CD14-positive monocyte (primary cell): ENCODE data around the gene TMOD1. TPM values are rescaled to one million over a fixed set of nuclear protein-coding genes. Genes with fewer than 3 reads are reported as not detected.
A peak's percentile ranks its signal among the peaks of the same experiment; 100 is the strongest.
"Not testable (repeated sequence)": the region's sequence is repeated elsewhere in the genome, so short reads cannot be mapped to it uniquely, and the experiment has no call there.

ENCODE experiments used
- DNase-seq, 3 donors: peaks; one replicate each; pipeline ENCODE4 v3.0.0-alpha.2; 2011 to 2022
- H2AFZ ChIP-seq: 2 replicates; pipeline ENCODE4 v1.6.0; 2012; ENCODE audit warnings: mild to moderate bottlenecking, low read depth, low read length, inconsistent platforms; ENCODE audit not compliant: insufficient read depth, poor library complexity, severe bottlenecking
- H3K27ac ChIP-seq, 2 donors: 1 replicate in 1 of 2; 2 replicates in 1 of 2; pipeline ENCODE4 v1.5.1; 2012 to 2013; ENCODE audit warnings: low read length in 2 of 2, control low read depth in 1 of 2, inconsistent platforms in 1 of 2, low read depth in 1 of 2, mild to moderate bottlenecking in 1 of 2
- H3K27me3 ChIP-seq, 2 donors: one replicate each; pipeline versions ENCODE4 v1.6.0 to v1.6.1; 2011 to 2013; ENCODE audit warnings: low read length in 2 of 2; ENCODE audit not compliant: control insufficient read depth in 2 of 2, insufficient read depth in 2 of 2
- H3K36me3 ChIP-seq, 2 donors: replicated peaks in 1 of 2; 1 replicate in 1 of 2; 2 replicates in 1 of 2; pipeline versions ENCODE4 v1.5.1 to v1.6.1; 2012 to 2013; ENCODE audit warnings: low read length in 2 of 2, control low read depth in 1 of 2, inconsistent platforms in 1 of 2, mild to moderate bottlenecking in 1 of 2; ENCODE audit not compliant: insufficient read depth in 2 of 2, control insufficient read depth in 1 of 2
- H3K4me1 ChIP-seq, 2 donors: 1 replicate in 1 of 2; 2 replicates in 1 of 2; pipeline versions ENCODE4 v1.5.1 to v1.6.1; 2012 to 2013; ENCODE audit warnings: low read length in 2 of 2, control low read depth in 1 of 2, inconsistent platforms in 1 of 2, mild to moderate bottlenecking in 1 of 2, moderate library complexity in 1 of 2; ENCODE audit not compliant: insufficient read depth in 2 of 2, control insufficient read depth in 1 of 2
- H3K4me2 ChIP-seq: replicated peaks from 2 replicates; pipeline ENCODE3; 2012; ENCODE audit warnings: low read length, moderate library complexity, mild to moderate bottlenecking; ENCODE audit not compliant: poor library complexity, severe bottlenecking; ENCODE audit errors: extremely low read depth
- H3K4me3 ChIP-seq, 3 experiments: fragments of 200-600 bp in 1 of 3; sonication (generic) in 1 of 3; replicated peaks in 1 of 3; 1 replicate in 2 of 3; 2 replicates in 1 of 3; pipeline ENCODE4 v1.5.1; 2011 to 2013; ENCODE audit warnings: low read length in 3 of 3, mild to moderate bottlenecking in 3 of 3, control low read depth in 2 of 3, low read depth in 2 of 3, inconsistent platforms in 1 of 3, moderate library complexity in 1 of 3
- H3K79me2 ChIP-seq: 2 replicates; pipeline ENCODE4 v1.6.0; 2012; ENCODE audit warnings: mild to moderate bottlenecking, control low read depth, inconsistent platforms, low read length, moderate library complexity; ENCODE audit not compliant: insufficient read depth
- H3K9ac ChIP-seq: 2 replicates; pipeline ENCODE4 v1.6.0; 2017; ENCODE audit warnings: low read length, mild to moderate bottlenecking; ENCODE audit not compliant: insufficient read depth, poor library complexity, severe bottlenecking
- H3K9me3 ChIP-seq, 2 donors: replicated peaks in 1 of 2; 1 replicate in 1 of 2; 2 replicates in 1 of 2; pipeline versions ENCODE4 v1.5.1 to v1.6.1; 2012 to 2013; ENCODE audit warnings: low read length in 2 of 2, control low read depth in 1 of 2; ENCODE audit not compliant: control insufficient read depth in 1 of 2, insufficient read depth in 1 of 2
- H4K20me1 ChIP-seq: 2 replicates; pipeline ENCODE4 v1.6.0; 2012; ENCODE audit warnings: mild to moderate bottlenecking, low read length, control low read depth, moderate library complexity; ENCODE audit not compliant: insufficient read depth
- H3K27ac Mint-ChIP-seq, 7 donors: one replicate each; pipeline ENCODE4 v1.8.0; 2020; ENCODE audit warnings: mild to moderate bottlenecking in 7 of 7, mixed read lengths in 7 of 7, moderate library complexity in 6 of 7, inconsistent platforms in 2 of 7
- H3K27me3 Mint-ChIP-seq, 3 donors: one replicate each; pipeline ENCODE4 v1.8.0; 2021 to 2022; ENCODE audit warnings: low read depth in 3 of 3, mild to moderate bottlenecking in 3 of 3, mixed read lengths in 3 of 3, moderate library complexity in 3 of 3, inconsistent platforms in 1 of 3
- H3K36me3 Mint-ChIP-seq, 2 donors: one replicate each; pipeline ENCODE4 v1.8.0; 2020; ENCODE audit warnings: mixed read lengths in 2 of 2, inconsistent platforms in 1 of 2, mild to moderate bottlenecking in 1 of 2
- H3K4me1 Mint-ChIP-seq: one replicate; pipeline ENCODE4 v1.8.0; 2020; ENCODE audit warnings: mild to moderate bottlenecking, mixed read lengths
- H3K4me3 Mint-ChIP-seq, 2 donors: one replicate each; pipeline ENCODE4 v1.8.0; 2020; ENCODE audit warnings: mild to moderate bottlenecking in 2 of 2, mixed read lengths in 2 of 2, moderate library complexity in 1 of 2
- H3K9me3 Mint-ChIP-seq, 7 donors: one replicate each; pipeline ENCODE4 v1.8.0; 2020 to 2022; ENCODE audit warnings: mixed read lengths in 7 of 7, mild to moderate bottlenecking in 6 of 7, moderate library complexity in 6 of 7, inconsistent platforms in 2 of 7
- CTCF ChIP-seq: fragments of 200-600 bp; IDR thresholded peaks from one replicate; pipeline ENCODE4 v1.8.0; 2022; ENCODE audit warnings: antibody characterized with exemption, mild to moderate bottlenecking
- WGBS: methylation state at CpG from one replicate; pipeline ENCODE4 v1.1.5; 2013; ENCODE audit warnings: missing lambda C conversion rate; ENCODE audit not compliant: insufficient coverage; 5-methylcytosine and 5-hydroxymethylcytosine counted together
- intact Hi-C, 2 donors: fragments of 100-400 bp; cut with micrococcal nuclease; formaldehyde crosslinking; loops; one replicate each; pipeline versions ENCODE4 v1.15.0 to v1.15.1; 2023
- polyA plus RNA-seq, 3 donors: library from polyadenylated mRNA; depleted of rRNA in 1 of 3; unstranded in 2 of 3; stranded (reverse) in 1 of 3; fragments of 300-500 nt in 2 of 3; fragments of >200 nt in 1 of 3; fragmentation: Illumina TruSeq in 2 of 3; gene quantifications; 1 replicate in 2 of 3; 2 replicates in 1 of 3; pipeline ENCODE4 v1.2.3, GENCODE V29; 2012 to 2021

TMOD1 gene
- polyA plus RNA-seq, 3 donors = 0.09 to 0.81 (median 0.59) TPM

GRCh38 chr9:97574921-97575672 is 73.6 kb downstream of the TMOD1 start:
- H3K4me3 Mint-ChIP-seq = peak overlapping the region; percentile 89 to 99

GRCh38 chr9:97575673-97576200 is 74.3 kb downstream of the TMOD1 start:
- DNase-seq = no peak
- H3K9me3 ChIP-seq = no peaks in the 10 kb centered on the region
- H3K4me3 ChIP-seq = peak overlapping the region; percentile 21 to 73 (median 50)
- no peaks in the 10 kb centered on the region for H3K36me3 ChIP-seq
- Mint-ChIP-seq H3K27ac (peak overlapping the region in 1 of 7 donors; percentile 21), H3K27me3 (peaks cover 0 to 11% (median 9%) of the 10 kb centered on the region in 3 donors), H3K36me3 (no peaks in the 10 kb centered on the region), H3K4me3 (peak overlapping the region; percentile 89 to 99), H3K4me1 (peaks cover 18% of the 10 kb centered on the region), H3K9me3 (peaks cover 0 to 6% (median 4%) of the 10 kb centered on the region in 7 donors)
- H3K27ac ChIP-seq = peak overlapping the region in 1 of 2 donors; percentile 14
- H4K20me1 ChIP-seq = no peaks in the 10 kb centered on the region
- no peak for TF ChIP-seq CTCF
- peaks cover 10 to 11% of the 10 kb centered on the region in 2 donors for H3K4me1 ChIP-seq
- peak overlapping the region; percentile 68 for H3K4me2 ChIP-seq
- no peaks in the 10 kb centered on the region for H3K27me3 ChIP-seq
- intact Hi-C loops = no loop called here
- 52% methylated on average over 4 of the region's 11 CpGs for WGBS
- H3K9ac ChIP-seq = no peak overlapping the region
- H2AFZ ChIP-seq = peak overlapping the region; percentile 80
- H3K79me2 ChIP-seq = no peaks in the 10 kb centered on the region

More at GRCh38 chr9:97574921-97575672, 73.6 kb downstream of the TMOD1 start:
- peaks cover 0 to 10% (median 9%) of the 10 kb centered on the region in 3 donors for H3K27me3 Mint-ChIP-seq
- H3K9ac ChIP-seq = peak overlapping the region; percentile 56
- H3K36me3 Mint-ChIP-seq, H3K9me3 Mint-ChIP-seq, H3K36me3 ChIP-seq, H3K9me3 ChIP-seq, H3K79me2 ChIP-seq, H4K20me1 ChIP-seq, intact Hi-C loops, DNase-seq, H3K27me3 ChIP-seq: not testable (repeated sequence)
- 48% methylated on average over 13 of the region's 21 CpGs for WGBS
- peak overlapping the region in 1 of 2 donors; percentile 14 for H3K27ac ChIP-seq
- H3K4me1 Mint-ChIP-seq = peaks cover 18% of the 10 kb centered on the region
- H2AFZ ChIP-seq = peak overlapping the region; percentile 80
- H3K4me2 ChIP-seq = peak overlapping the region; percentile 68
- H3K4me1 ChIP-seq = peaks cover 10 to 11% of the 10 kb centered on the region in 2 donors
- H3K27ac Mint-ChIP-seq = peak overlapping the region in 6 of 7 donors; percentile 18 to 82 (median 54)
- H3K4me3 ChIP-seq = peak overlapping the region; percentile 21 to 73 (median 50)
